ENCODE data around the gene DENND1A.

GRCh38 chr9:123524866-123525265 is 405.1 kb downstream of the DENND1A start:
- TF ChIP-seq CTCF (IDR thresholded peaks at IDR 0.05) (no peak), POLR2A (IDR thresholded peaks at IDR 0.05) (no peak)

Data from heart left ventricle (tissue), 13 donors.